ENCODE data around the gene DLGAP3. TPM values are rescaled to one million over a fixed set of nuclear protein-coding genes. Genes with fewer than 3 reads are reported as not detected.

The DLGAP3 gene
- total RNA-seq, 1 donor: 0.27 TPM

Other genes starting within 250 kb of the DLGAP3 start
- not detected for gene GJB5, start 174.6 kb downstream of the DLGAP3 start, total RNA-seq
- not detected for gene GJB4, start 169.9 kb downstream of the DLGAP3 start, total RNA-seq
- gene GJB3, start 148.4 kb downstream of the DLGAP3 start, total RNA-seq: under 0.01 TPM
- gene GJA4, start 136.7 kb downstream of the DLGAP3 start, total RNA-seq: 7.3 TPM
- 40.7 TPM for gene SMIM12, start 69.9 kb downstream of the DLGAP3 start, total RNA-seq
- gene TMEM35B, start 55.7 kb upstream of the DLGAP3 start, total RNA-seq: 34.2 TPM
- gene ZMYM6, start 102.3 kb upstream of the DLGAP3 start, total RNA-seq: 17.8 TPM
- 17.8 TPM for gene ZMYM1, start 149.7 kb upstream of the DLGAP3 start, total RNA-seq